ACC112 (cell line): ENCODE data around the gene ZFYVE28.
A peak's percentile ranks its signal among the peaks of the same experiment; 100 is the strongest.
"Not testable (repeated sequence)": the region's sequence is repeated elsewhere in the genome, so short reads cannot be mapped to it uniquely, and the experiment has no call there.

Experiments
- H2AFZ ChIP-seq: fragments of 200-600 bp; sonication (generic); one replicate; pipeline ENCODE4 v1.6.0; 2017; ENCODE audit warnings: antibody characterized with exemption, low read length; ENCODE audit not compliant: unreplicated experiment
- H3K27ac ChIP-seq: fragments of 200-600 bp; sonication (generic); 2 replicates; pipeline ENCODE4 v1.5.1; 2014; ENCODE audit warnings: low read depth, mild to moderate bottlenecking, antibody characterized with exemption, low read length, moderate library complexity
- H3K27me3 ChIP-seq: fragments of 200-600 bp; sonication (generic); 2 replicates; pipeline ENCODE4 v1.6.1; 2014; ENCODE audit warnings: mild to moderate bottlenecking, antibody characterized with exemption, low read length, moderate library complexity, mixed read lengths; ENCODE audit not compliant: insufficient read depth
- H3K36me3 ChIP-seq: fragments of 200-600 bp; sonication (generic); 2 replicates; pipeline ENCODE4 v1.6.1; 2016; ENCODE audit warnings: mild to moderate bottlenecking, antibody characterized with exemption, low read length, moderate library complexity, mixed read lengths; ENCODE audit not compliant: insufficient read depth
- H3K4me1 ChIP-seq: fragments of 200-600 bp; sonication (generic); one replicate; pipeline ENCODE4 v1.6.1; 2016; ENCODE audit warnings: low read length, mixed read lengths; ENCODE audit not compliant: insufficient read depth, unreplicated experiment, control insufficient read depth
- H3K4me3 ChIP-seq: fragments of 200-600 bp; sonication (generic); 2 replicates; pipeline ENCODE4 v1.5.1; 2014; ENCODE audit warnings: mild to moderate bottlenecking, low read depth, low read length
- H3K79me2 ChIP-seq: fragments of 200-600 bp; sonication (generic); one replicate; pipeline ENCODE4 v1.6.0; 2016; ENCODE audit warnings: low read length; ENCODE audit not compliant: control insufficient read depth, unreplicated experiment, insufficient read depth

Gene ZFYVE28

GRCh38 chr4:2434420-2434819 is 16.0 kb upstream of the ZFYVE28 start:
- Histone ChIP-seq H3K27ac (no peak overlapping the region), H3K27me3 (no peaks in the 10 kb centered on the region), H3K4me1 (no peaks in the 10 kb centered on the region), H2AFZ (no peak overlapping the region), H3K4me3 (no peak overlapping the region), H3K79me2 (no peaks in the 10 kb centered on the region), H3K36me3 (no peaks in the 10 kb centered on the region)

- Histone ChIP-seq H3K27ac (no peak overlapping the region), H3K4me1 (no peaks in the 10 kb centered on the region), H3K4me3 (no peak overlapping the region), H2AFZ (no peak overlapping the region), H3K79me2 (no peaks in the 10 kb centered on the region), H3K27me3 (no peaks in the 10 kb centered on the region), H3K36me3 (no peaks in the 10 kb centered on the region)
Observed at GRCh38 chr4:2433609-2434350, 15.3 kb upstream of the ZFYVE28 start.

DNA sequence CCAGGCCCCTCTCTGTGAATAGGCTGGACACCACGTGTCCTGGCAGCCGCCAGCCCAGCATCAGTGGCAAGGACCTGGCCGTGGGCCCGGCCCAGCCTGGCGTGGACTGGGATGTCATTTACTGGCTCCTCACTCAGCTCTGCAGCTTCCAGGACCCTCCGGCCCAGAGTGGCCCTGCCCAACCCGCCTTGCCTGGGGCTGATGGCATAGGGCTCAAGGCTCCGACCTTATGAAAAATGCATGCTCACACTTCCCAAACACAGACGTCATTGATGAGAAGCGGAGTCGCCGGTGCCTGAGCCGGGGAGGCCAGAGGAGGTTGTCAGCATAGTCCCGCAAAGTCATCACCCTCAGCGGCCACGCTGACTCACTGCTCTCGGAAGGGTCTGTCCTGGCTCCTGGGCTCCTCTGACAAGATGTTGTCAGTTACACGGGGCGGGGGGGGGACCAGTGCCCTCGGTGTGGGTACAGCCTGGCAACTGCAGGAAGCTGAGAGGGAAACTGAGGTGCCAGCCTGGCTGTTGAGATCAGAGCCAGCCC is 14.6 kb upstream of the ZFYVE28 start:
- Histone ChIP-seq H2AFZ (no peak overlapping the region), H3K27me3 (no peaks in the 10 kb centered on the region)

GRCh38 chr4:2432004-2432403 is 13.6 kb upstream of the ZFYVE28 start:
- H3K79me2 ChIP-seq: no peaks in the 10 kb centered on the region
- no peaks in the 10 kb centered on the region for H3K4me1 ChIP-seq
- H3K27me3 ChIP-seq: no peaks in the 10 kb centered on the region
- no peak overlapping the region for H2AFZ ChIP-seq
- H3K4me3 ChIP-seq: no peak overlapping the region
- H3K36me3 ChIP-seq: no peaks in the 10 kb centered on the region
- no peak overlapping the region for H3K27ac ChIP-seq

More for the DNA sequence above, 14.6 kb upstream of the ZFYVE28 start:
- H3K79me2 ChIP-seq: no peaks in the 10 kb centered on the region
- no peak overlapping the region for H3K27ac ChIP-seq
- H3K36me3 ChIP-seq: no peaks in the 10 kb centered on the region
- no peaks in the 10 kb centered on the region for H3K4me1 ChIP-seq
- H3K4me3 ChIP-seq: no peak overlapping the region

DNA sequence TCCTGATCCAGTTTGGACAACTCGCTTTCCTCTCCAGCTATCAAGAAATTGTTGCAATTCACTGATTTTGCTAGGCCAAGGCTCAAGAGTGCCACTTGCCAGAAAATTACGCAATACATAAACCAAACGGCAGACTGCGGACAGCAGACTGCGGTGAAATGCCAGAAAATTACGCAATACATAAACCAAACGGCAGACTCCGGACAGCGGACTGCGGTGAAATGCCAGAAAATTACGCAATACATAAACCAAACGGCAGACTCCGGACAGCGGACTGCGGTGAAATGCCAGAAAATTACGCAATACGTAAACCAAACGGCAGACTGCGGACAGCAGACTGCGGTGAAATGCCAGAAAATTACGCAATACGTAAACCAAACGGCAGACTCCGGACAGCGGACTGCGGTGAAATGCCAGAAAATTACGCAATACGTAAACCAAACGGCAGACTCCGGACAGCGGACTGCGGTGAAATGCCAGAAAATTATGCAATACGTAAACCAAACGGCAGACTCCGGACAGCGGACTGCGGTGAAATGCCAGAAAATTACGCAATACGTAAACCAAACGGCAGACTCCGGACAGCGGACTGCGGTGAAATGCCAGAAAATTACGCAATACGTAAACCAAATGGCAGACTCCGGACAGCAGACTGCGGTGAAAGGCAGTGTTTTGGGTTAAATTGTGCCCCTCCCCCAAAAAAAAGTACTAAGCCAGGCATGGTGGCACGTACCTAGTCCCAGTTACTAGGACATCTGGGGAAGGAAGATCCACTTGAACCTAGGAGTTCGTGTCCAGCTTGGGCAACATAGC is 11.7 kb upstream of the ZFYVE28 start:
- peak overlapping the region; percentile 50 for H3K27ac ChIP-seq

DNA sequence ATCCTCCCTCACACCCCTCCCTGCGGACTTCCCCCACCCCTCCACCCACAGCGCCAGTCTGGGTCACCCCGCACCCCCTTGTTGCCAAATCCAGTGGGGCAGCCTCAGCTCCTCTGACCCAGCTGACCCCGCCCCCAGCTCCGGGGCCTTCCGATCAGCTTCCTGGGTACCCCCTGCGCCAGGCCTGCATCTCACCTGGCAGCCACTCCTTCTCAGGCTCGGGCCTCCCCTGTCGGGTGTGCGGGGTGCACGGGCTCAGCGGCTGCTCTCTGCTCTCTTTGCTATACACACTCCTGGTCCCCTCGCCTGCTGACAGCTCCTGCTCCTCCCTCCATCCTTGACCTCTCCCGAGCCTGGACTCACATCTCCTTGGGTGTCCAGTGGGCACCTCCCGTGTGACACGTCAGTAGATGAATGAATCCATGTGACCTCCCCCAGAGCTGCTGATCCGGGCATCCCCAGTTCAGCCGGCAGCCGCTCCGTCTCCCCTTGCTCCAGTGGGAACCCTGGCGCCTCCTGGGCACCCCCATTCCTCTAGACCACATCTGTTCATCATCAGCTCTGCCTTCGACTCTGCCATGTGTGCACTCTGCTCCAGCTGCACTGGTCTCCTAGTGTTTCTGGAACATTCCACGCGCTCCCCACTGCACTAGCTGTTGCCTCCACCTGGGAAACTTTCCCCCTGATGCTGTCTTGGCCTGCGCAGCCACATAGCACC is 10.2 kb upstream of the ZFYVE28 start:
- no peaks in the 10 kb centered on the region for H3K36me3 ChIP-seq
- H3K4me1 ChIP-seq: no peaks in the 10 kb centered on the region
- no peaks in the 10 kb centered on the region for H3K79me2 ChIP-seq
- no peak overlapping the region for H3K4me3 ChIP-seq
- no peaks in the 10 kb centered on the region for H3K27me3 ChIP-seq
- H3K27ac ChIP-seq: no peak overlapping the region
- H2AFZ ChIP-seq: no peak overlapping the region

More for the DNA sequence above, 11.7 kb upstream of the ZFYVE28 start:
- not testable (repeated sequence) for H3K79me2 ChIP-seq, H3K27me3 ChIP-seq, H3K4me3 ChIP-seq, H2AFZ ChIP-seq, H3K36me3 ChIP-seq, H3K4me1 ChIP-seq

DNA sequence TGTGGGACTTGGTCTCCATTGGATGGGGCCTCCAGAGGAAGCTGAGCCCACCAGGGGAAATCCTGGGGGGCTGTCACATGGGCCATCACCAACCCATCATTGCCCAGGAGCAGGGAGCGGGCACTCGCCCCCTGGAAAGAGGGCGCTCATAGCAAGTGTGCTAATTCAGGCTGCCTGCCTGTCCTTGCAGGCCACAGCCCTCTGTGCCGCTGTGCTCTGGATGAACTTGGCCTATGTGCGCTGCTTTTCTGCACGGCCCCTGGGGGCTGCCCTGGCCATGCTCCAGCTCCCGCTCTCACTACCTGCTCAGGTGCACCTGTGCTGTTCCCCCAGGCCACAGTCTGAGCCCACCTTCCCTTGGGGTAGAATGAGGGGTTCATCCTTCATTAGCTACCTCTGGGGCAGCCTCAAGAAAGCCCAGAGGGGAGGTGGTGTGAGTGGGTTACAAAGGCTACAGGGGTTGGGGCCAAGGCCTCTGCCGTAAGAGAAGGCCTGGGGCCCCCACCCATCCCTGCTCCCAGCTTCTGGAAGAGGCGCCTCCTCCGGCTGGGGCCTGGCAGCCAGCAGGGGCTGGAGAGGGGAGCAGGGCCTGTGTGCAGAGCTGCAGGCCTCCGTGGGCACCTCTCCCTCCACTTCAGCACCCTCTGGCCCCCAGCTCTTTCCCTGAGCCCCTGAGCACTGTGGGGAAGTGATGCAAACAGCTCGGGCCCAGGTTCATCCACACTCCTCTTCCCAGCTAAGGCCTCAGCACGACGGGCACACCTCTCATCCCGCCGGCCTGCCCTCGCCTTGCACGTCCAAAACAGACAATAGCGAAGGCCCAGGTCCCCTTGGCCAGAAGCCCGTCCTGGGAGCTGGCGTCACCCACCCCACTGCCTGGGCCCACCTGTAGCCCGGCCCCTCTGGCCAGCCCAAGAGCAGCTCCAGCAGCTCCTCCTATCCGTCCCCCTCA is 9.2 kb upstream of the ZFYVE28 start:
- Histone ChIP-seq H3K27ac (no peak overlapping the region), H2AFZ (no peak overlapping the region), H3K36me3 (no peaks in the 10 kb centered on the region), H3K4me3 (no peak overlapping the region), H3K79me2 (no peaks in the 10 kb centered on the region), H3K27me3 (0 out of 2 replicates have a peak, but pooled peaks cover 3% of the 10 kb centered on the region), H3K4me1 (no peaks in the 10 kb centered on the region)

DNA sequence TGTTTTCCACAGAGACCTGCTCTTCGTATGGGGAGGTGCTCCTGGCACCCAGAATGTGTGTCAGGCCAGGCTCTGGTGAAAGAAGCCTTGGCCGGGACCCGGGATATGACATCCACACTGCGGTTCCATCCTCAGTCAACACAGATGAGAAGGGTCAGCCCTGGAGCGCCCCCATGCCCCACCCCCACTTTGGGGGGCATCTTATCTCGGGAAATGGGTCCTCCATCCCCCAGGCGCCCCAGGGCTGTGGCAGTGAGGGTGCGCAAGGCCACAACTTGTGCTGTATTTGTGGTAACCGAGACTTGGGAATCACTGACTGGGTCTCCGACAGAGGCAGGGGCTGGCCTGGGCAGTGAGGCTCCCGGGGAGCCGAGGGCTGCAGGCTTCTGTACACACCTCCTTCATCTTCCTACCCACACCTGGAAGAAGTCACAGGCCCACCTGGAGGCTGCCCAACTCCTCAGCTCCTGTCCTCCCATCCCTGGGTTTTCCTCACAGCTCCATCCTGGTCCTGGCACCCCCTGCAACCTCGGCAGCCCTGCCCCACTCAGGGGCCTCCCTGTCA is 8.3 kb upstream of the ZFYVE28 start:
- no peak overlapping the region for H3K27ac ChIP-seq
- H3K4me3 ChIP-seq: no peak overlapping the region
- H2AFZ ChIP-seq: no peak overlapping the region
- H3K27me3 ChIP-seq: peaks cover 12% of the 10 kb centered on the region
- H3K79me2 ChIP-seq: no peaks in the 10 kb centered on the region
- H3K4me1 ChIP-seq: no peaks in the 10 kb centered on the region
- no peaks in the 10 kb centered on the region for H3K36me3 ChIP-seq

GRCh38 chr4:2426069-2426397 is 7.6 kb upstream of the ZFYVE28 start:
- Histone ChIP-seq H3K27me3 (peaks cover 16% of the 10 kb centered on the region), H3K79me2 (no peaks in the 10 kb centered on the region), H2AFZ (no peak overlapping the region), H3K4me3 (no peak overlapping the region), H3K27ac (no peak overlapping the region), H3K36me3 (no peaks in the 10 kb centered on the region), H3K4me1 (no peaks in the 10 kb centered on the region)
